Measurements from ENCODE around the gene PTGER4. TPM values are rescaled to one million over a fixed set of nuclear protein-coding genes. Genes with fewer than 3 reads are reported as not detected.

PTGER4 gene
- total RNA-seq, 3 donors from 2014 or later = 115 to 188 (median 173) TPM

DNA sequence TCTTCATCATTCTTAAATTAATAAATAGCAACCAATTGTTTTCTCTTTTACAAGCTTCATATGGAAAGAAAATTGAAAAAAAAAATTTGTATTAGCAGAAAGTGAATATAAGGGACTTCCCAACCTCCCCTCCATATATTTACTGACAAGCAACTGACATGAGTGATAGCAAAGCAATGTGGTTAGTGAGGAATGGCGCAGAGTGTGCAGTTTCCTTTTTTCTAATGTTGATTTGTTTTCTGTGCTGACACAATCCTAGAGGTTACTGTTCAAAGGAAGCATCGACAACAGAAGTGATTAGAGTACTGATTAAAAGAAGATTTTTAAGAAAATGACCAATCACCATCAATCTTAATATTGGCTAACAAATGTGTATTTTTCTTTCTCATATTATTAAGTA, 1.7 kb upstream of the PTGER4 start:
- Mint-ChIP-seq H3K9me3 (no peaks in the 10 kb centered on the region), H3K4me3 (peak overlapping the region; percentile 93), H3K4me1 (ENCODE audit: low read depth) (peaks cover 53% of the 10 kb centered on the region), H3K36me3 (ENCODE audit: insufficient read depth) (peaks cover 28% of the 10 kb centered on the region), H3K27me3 (ENCODE audit: low read depth) (no peaks in the 10 kb centered on the region)
- ATAC-seq (no peak), DNase-seq (no peak)

DNA sequence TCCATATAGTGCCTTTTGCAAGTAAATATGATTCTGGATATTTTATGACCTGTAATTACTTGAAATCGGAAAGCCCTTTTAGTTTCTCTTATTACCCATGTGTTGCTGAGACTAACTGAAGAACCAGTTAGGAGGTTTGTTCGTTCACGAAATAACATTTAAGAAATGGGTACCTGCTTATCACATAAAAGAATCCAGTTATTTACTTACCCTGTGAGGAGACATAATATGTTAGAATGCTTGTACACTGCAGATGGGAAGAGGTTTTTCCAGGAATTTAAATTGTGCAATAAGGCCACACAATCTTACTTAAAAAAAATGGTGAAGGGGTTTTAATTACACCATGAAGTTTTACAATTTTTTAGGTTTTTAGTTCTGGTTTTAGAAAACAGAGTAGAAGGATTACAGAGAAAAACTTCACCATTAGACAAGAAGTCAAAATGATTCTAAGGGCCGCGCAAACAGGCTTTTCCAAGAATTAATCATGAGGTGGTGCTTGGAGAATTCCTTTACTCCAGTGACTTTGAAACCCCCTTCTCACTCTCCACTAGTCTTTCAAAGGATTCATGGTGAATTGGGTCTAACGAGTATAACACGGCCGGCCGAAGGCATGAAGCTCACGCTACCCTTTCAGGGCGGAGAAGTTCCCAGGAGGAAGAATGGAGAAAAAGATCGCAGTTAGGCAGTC, 1.1 kb upstream of the PTGER4 start:
- ATAC-seq = no peak
- DNase-seq = no peak
- no peaks in the 10 kb centered on the region for H3K9me3 Mint-ChIP-seq
- peaks cover 33% of the 10 kb centered on the region for H3K36me3 Mint-ChIP-seq (ENCODE audit: insufficient read depth)
- peak overlapping the region; percentile 93 for H3K4me3 Mint-ChIP-seq
- H3K4me1 Mint-ChIP-seq (ENCODE audit: low read depth) = peaks cover 50% of the 10 kb centered on the region
- no peaks in the 10 kb centered on the region for H3K27me3 Mint-ChIP-seq (ENCODE audit: low read depth)

DNA sequence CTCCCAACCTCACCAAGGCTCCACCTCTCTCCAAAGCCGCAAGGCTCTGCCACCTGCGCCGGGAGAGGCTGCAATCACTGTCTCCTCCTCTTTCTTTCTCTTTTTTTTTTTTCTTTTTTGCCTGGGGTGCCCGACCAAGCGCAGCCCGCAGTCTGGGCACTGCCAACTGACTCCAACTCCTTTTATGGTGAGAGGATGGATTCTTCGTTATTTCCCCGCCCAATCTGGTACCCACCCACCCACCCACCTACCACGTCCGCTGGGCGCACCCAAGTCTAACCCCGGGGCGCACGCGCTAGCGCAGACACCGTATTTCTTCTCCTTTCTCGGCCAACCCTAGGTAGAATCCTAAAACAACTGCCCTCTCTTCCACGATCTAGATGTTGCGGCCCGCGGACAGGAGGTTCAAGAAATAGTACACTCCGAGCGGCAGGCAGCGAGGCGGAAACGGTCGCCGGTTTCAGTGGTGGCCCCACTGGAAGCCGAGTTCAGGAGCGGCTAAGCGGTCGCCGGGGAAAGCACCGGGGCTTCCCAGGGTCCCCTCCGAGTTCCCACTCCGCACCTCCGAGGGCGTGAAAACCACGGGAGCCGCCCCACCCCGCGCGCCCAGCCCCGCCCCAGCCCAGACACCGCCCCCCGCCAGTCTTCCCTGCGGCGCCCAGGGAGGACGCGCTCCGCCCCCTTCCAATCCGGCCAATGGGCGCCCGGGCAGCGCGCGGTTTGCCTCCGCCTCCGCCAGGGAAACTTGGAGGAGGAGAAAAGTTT, 385 bp upstream of the PTGER4 start:
- peaks cover 47% of the 10 kb centered on the region for H3K4me1 Mint-ChIP-seq (ENCODE audit: low read depth)
- no peaks in the 10 kb centered on the region for H3K27me3 Mint-ChIP-seq (ENCODE audit: low read depth)
- peaks cover 39% of the 10 kb centered on the region for H3K36me3 Mint-ChIP-seq (ENCODE audit: insufficient read depth)
- ATAC-seq (peak; percentile 68 to 71), DNase-seq (peak; percentile 92)
- no peaks in the 10 kb centered on the region for H3K9me3 Mint-ChIP-seq
- H3K4me3 Mint-ChIP-seq = peak overlapping the region; percentile 93

DNA sequence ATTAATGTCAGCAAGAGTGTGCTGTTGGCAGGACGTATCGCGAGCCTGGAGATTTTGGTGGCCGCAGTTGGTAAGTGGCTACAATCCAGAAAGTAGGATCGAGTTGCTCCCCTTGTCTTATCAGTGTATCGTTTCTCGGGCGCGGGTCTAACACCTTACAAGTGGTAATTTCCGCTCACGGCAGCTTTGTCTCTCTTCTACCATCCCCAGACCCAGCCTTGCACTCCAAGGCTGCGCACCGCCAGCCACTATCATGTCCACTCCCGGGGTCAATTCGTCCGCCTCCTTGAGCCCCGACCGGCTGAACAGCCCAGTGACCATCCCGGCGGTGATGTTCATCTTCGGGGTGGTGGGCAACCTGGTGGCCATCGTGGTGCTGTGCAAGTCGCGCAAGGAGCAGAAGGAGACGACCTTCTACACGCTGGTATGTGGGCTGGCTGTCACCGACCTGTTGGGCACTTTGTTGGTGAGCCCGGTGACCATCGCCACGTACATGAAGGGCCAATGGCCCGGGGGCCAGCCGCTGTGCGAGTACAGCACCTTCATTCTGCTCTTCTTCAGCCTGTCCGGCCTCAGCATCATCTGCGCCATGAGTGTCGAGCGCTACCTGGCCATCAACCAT, 1.1 kb downstream of the PTGER4 start:
- Mint-ChIP-seq H3K27me3 (ENCODE audit: low read depth) (no peaks in the 10 kb centered on the region), H3K4me3 (peak overlapping the region; percentile 93), H3K36me3 (ENCODE audit: insufficient read depth) (peaks cover 51% of the 10 kb centered on the region), H3K4me1 (ENCODE audit: low read depth) (peaks cover 41% of the 10 kb centered on the region), H3K9me3 (no peaks in the 10 kb centered on the region)
- peak; percentile 37 for DNase-seq
- ATAC-seq = no peak

DNA sequence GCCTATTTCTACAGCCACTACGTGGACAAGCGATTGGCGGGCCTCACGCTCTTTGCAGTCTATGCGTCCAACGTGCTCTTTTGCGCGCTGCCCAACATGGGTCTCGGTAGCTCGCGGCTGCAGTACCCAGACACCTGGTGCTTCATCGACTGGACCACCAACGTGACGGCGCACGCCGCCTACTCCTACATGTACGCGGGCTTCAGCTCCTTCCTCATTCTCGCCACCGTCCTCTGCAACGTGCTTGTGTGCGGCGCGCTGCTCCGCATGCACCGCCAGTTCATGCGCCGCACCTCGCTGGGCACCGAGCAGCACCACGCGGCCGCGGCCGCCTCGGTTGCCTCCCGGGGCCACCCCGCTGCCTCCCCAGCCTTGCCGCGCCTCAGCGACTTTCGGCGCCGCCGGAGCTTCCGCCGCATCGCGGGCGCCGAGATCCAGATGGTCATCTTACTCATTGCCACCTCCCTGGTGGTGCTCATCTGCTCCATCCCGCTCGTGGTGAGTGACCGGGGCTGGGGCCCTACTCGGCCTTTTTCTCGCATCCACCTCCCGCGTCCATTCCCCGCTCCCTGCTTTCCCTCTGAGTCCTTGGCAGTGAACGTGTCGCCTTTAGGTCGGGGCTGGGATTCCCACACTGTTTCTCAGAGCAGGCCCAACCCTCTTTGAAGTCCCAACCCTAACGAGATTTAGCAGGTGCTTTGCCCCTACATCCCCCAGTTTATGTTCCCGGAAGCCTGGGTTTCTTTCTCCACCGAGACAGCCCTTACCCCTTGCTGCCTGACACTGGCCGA, 1.8 kb downstream of the PTGER4 start:
- Mint-ChIP-seq H3K9me3 (no peaks in the 10 kb centered on the region), H3K36me3 (ENCODE audit: insufficient read depth) (peaks cover 58% of the 10 kb centered on the region), H3K4me3 (peak overlapping the region; percentile 93), H3K27me3 (ENCODE audit: low read depth) (no peaks in the 10 kb centered on the region), H3K4me1 (ENCODE audit: low read depth) (peaks cover 39% of the 10 kb centered on the region)
- ATAC-seq (peak; percentile 1), DNase-seq (no peak)

DNA sequence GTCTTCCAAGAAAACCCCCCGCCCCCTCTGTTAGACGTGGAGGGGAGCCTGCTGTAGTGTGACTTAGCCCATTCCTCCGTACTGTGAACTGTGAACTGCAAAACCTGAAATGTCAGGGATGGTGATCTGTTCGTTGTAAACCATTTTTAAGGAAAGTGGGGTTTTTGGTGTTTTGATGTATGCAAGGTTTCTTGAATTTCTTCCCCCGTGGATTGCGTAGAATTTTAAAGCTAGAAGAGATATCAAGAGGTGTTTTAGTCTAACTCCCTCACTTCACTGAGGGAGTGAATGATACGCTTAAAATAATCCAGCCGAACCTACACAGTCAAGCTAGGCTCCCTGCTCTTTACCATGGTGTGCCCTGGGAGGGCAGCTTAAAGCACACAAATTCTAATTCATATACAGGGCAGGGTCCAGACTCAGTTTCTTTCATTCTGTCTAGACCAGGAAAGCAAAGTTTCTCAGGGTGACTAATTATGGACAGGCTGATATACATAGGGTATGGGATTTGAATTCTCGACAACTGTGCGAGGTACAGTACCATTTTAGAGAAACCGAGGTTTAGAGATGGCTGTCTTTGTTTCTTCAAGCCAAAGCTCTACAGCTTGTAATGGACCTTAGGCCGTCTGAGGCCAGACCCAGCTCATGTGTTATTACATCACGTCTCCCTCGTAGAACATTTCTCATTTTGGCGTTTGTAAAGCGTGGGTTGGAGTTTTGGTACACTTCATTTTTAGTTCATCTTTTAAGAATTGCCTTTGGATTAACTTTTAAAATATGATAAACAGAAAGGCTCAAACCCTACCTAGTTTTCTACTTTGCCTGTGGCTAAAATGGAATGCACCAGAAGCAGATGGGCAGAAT, 2.7 kb downstream of the PTGER4 start:
- Mint-ChIP-seq H3K4me1 (ENCODE audit: low read depth) (peaks cover 35% of the 10 kb centered on the region), H3K4me3 (peak overlapping the region; percentile 93), H3K9me3 (no peaks in the 10 kb centered on the region), H3K36me3 (ENCODE audit: insufficient read depth) (peaks cover 65% of the 10 kb centered on the region), H3K27me3 (ENCODE audit: low read depth) (no peaks in the 10 kb centered on the region)
- DNase-seq (peak; percentile 43), ATAC-seq (peak in 1 of 2 donors; percentile 2)

DNA sequence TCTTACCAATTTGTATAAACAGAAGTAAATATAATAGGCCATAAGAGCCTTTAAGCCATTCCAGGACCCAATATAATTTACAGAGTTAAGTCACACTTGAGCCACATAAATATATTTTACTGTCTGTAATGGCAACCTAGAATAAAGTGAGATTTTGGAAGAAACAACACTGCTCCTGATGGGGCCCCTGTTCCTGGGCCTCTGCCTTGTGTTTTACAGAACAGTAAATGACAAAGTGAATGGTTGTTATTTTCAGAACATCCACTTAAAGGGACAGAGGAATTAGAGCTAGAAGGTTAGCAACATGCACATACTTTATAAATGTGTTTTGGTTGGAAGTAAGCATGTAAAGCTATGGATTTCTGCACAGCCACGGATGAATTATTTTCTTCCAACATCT, 3.6 kb downstream of the PTGER4 start:
- ATAC-seq = no peak
- no peak for DNase-seq
- Mint-ChIP-seq H3K27me3 (ENCODE audit: low read depth) (no peaks in the 10 kb centered on the region), H3K4me1 (ENCODE audit: low read depth) (peaks cover 39% of the 10 kb centered on the region), H3K9me3 (no peaks in the 10 kb centered on the region), H3K4me3 (peak overlapping the region; percentile 93), H3K36me3 (ENCODE audit: insufficient read depth) (peaks cover 74% of the 10 kb centered on the region)

DNA sequence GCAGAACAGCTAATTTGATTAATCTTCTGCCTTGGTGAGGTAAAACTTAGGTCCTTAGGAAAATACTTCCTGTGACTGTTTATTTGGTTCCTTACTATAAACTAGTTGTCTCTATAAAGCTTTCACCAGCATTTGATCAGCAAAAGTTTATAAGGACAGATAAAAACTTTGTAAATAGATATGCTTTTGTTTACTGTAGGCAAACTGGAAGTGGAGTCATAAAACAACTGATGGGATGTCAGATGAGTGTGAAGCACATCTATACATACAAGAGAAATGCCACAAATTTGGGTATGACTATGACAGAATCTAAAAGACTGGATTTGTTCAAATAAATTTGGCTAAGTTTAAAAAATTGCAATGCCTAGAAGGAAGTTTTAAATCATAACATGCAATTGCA, 5.5 kb downstream of the PTGER4 start:
- no peak for ATAC-seq
- DNase-seq = no peak
- Mint-ChIP-seq H3K36me3 (ENCODE audit: insufficient read depth) (peaks cover 84% of the 10 kb centered on the region), H3K4me1 (ENCODE audit: low read depth) (peaks cover 47% of the 10 kb centered on the region), H3K27me3 (ENCODE audit: low read depth) (no peaks in the 10 kb centered on the region), H3K9me3 (no peaks in the 10 kb centered on the region), H3K4me3 (peak overlapping the region; percentile 93)

DNA sequence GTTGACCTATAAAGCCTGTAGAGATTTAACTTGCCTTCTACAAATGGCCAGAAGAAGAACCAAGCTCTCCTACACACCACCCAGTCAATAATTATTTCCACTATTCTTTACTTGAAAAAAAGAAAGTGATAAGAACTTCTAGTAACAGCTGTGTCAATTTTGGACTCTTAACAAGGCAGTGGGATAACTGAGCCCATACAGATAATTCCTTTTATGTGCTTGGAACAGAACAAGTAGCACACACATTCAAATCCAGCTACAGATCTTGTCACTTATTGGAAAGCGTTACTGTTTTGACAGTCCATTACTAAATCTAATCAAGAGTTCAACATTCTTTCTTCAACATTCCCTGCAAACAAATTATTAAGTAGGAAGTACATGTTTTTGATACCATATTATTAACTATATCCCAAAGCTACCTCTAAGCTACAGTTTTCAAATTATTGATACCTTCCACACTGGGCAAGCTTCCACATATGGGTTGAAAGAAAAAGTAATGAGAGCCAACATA, 6.3 kb downstream of the PTGER4 start:
- H3K36me3 Mint-ChIP-seq (ENCODE audit: insufficient read depth) = peaks cover 81% of the 10 kb centered on the region
- no peak for ATAC-seq

DNA sequence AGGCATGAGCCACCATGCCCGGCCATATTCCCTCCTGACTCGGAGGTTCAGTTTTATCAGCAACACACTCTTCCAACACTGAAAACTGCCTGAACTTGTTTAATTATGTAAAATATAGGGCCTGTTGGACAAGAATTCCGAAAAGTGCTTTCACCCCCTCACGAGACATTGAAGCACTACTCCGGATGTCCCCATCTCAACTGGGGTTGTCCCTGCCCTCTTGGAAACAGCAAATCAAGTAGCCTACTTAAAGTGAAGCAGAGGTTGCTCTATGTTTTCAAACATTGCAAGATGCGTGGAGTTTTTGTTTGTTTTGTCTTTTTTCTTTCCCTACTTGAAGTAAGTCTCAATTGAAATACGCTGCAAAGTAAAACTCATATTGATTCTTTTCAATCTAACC, 7.6 kb downstream of the PTGER4 start:
- H3K4me1 Mint-ChIP-seq (ENCODE audit: low read depth) = peaks cover 65% of the 10 kb centered on the region
- H3K27me3 Mint-ChIP-seq (ENCODE audit: low read depth) = no peaks in the 10 kb centered on the region
- peak overlapping the region; percentile 93 for H3K4me3 Mint-ChIP-seq
- H3K36me3 Mint-ChIP-seq (ENCODE audit: insufficient read depth) = peaks cover 77% of the 10 kb centered on the region
- DNase-seq (no peak), ATAC-seq (no peak)
- no peaks in the 10 kb centered on the region for H3K9me3 Mint-ChIP-seq

More for the DNA sequence above, 6.3 kb downstream of the PTGER4 start:
- no peaks in the 10 kb centered on the region for H3K9me3 Mint-ChIP-seq
- H3K27me3 Mint-ChIP-seq (ENCODE audit: low read depth) = no peaks in the 10 kb centered on the region
- H3K4me3 Mint-ChIP-seq = peak overlapping the region; percentile 93
- H3K4me1 Mint-ChIP-seq (ENCODE audit: low read depth) = peaks cover 53% of the 10 kb centered on the region
- DNase-seq = no peak

DNA sequence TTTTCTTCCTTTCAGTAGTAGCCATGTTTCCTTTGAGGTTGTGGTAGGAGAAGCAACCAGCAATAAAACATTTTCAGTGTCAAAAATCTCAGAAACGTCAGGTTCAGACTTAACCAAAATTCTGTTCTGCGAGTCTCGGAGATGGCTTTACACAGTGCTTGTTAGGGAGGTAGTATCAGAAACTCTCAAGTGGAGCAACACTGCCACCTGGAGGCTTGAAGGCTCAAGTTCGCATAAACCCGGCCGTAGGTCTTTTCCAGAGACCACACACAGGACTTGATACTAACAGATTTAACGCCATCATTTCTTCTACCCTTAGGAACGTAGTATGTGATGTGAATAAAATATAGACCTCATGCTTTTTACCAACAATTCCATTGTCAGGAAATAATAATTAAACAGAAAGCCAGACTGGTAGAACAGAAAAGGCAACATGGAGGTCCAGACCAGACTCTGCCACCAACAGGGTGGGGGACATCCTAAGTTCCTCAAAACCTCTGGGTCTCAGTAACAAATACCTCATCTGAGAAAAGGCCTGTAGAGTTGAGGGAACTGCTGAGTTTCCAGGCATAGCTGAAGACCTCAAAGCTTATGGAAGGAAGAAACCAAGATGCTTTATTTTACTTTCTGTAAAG, 8.5 kb downstream of the PTGER4 start:
- Mint-ChIP-seq H3K27me3 (ENCODE audit: low read depth) (no peaks in the 10 kb centered on the region), H3K4me1 (ENCODE audit: low read depth) (peaks cover 67% of the 10 kb centered on the region), H3K36me3 (ENCODE audit: insufficient read depth) (peaks cover 70% of the 10 kb centered on the region), H3K4me3 (peak overlapping the region; percentile 93), H3K9me3 (no peaks in the 10 kb centered on the region)
- DNase-seq (peak; percentile 86), ATAC-seq (peak; percentile 69 to 70)

DNA sequence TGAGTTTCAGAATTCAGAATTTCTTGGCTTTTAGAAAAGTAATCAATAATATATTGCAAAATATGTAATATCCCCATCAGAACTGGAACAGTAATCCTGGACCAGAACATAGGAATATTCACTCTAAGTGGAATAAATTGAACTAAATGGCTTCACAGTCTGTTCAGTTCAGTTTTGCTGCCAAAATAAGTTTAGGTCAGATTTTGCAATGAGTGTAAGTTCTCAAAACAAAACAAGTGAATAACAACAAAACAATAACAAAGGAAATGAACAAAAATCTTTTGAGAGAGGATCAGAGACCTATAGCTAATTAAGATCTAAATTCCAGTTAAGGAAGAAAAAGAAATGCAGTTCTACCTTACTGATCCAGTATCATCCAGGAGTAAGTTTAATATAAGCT, 9.3 kb downstream of the PTGER4 start:
- no peak for DNase-seq
- Mint-ChIP-seq H3K27me3 (ENCODE audit: low read depth) (no peaks in the 10 kb centered on the region), H3K9me3 (no peaks in the 10 kb centered on the region), H3K4me1 (ENCODE audit: low read depth) (peaks cover 65% of the 10 kb centered on the region), H3K4me3 (peak overlapping the region; percentile 93), H3K36me3 (ENCODE audit: insufficient read depth) (peaks cover 65% of the 10 kb centered on the region)
- no peak for ATAC-seq

DNA sequence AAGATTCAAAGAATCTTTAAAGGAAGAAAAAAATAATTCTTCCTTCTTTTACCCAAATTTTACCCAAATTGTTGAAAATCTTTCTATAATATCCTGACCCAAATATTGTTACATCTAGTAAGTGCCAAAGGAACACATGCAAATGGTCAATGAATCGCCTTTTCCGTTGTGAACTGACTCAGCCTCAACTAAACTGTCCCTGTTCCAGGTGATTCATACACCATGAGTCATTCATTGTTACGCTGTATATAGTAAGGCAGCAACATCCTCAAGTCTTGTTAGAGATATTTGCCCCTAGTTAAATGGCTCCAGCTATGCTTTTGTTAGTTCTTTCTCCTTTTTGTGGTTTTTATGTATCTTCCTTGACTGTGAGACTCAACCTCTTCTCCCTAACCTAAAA, 9.7 kb downstream of the PTGER4 start:
- H3K4me1 Mint-ChIP-seq (ENCODE audit: low read depth) = peaks cover 63% of the 10 kb centered on the region
- peaks cover 65% of the 10 kb centered on the region for H3K36me3 Mint-ChIP-seq (ENCODE audit: insufficient read depth)
- peak overlapping the region; percentile 93 for H3K4me3 Mint-ChIP-seq
- peak; percentile 43 for DNase-seq
- H3K27me3 Mint-ChIP-seq (ENCODE audit: low read depth) = no peaks in the 10 kb centered on the region
- ATAC-seq = peak; percentile 77
- H3K9me3 Mint-ChIP-seq = no peaks in the 10 kb centered on the region

All from activated T-cell treated with anti-CD3 and anti-CD28 coated beads, Interleukin-2, amount 50 U/mL, for 4 hours (primary cell).